22Rv1 (cell line): ENCODE data around the gene RAB35.

Experiments
- CTCF ChIP-seq: fragments of 450-650 bp; IDR thresholded peaks from 2 replicates; pipeline ENCODE4 v1.5.1; 2017; ENCODE audit warnings: mild to moderate bottlenecking
- ZFX ChIP-seq: fragments of 450-650 bp; IDR thresholded peaks from 2 replicates; pipeline ENCODE4 v1.6.1; 2017; ENCODE audit warnings: antibody characterized with exemption, borderline replicate concordance

GRCh38 chr12:120095331-120095730, 21.2 kb downstream of the RAB35 start:
- TF ChIP-seq CTCF (no peak), ZFX (no peak)
